Iris pigment epithelial cell (primary cell): ENCODE measurements around the gene CMC2.

ENCODE experiments used
- DNase-seq: peaks from one replicate; pipeline ENCODE4 v3.0.0-alpha.2; 2011; ENCODE audit warnings: low read depth

Gene CMC2

DNA sequence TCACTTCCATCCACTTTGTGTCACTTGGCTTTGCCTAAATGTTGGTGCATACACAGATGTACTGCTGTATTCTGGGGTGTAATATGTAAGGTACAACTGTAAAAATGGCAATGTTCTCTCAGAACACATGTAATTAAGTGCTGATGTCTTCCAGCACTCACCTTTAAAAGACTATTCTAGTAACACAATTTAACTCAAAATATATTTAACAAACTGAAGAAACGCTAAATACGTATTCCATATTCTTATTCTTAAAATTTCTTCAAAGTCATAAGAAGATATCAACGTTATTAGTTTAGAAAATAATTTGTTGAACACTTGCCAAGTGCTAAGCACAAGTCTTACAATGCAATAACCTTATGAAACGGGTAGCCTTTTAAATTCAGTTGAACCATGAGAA is 3.6 kb downstream of the CMC2 start:
- DNase-seq, result no peak

- DNase-seq, result no peak
Measured at GRCh38 chr16:81001330-81001729, 5.4 kb downstream of the CMC2 start.

- no peak for DNase-seq
Measured at GRCh38 chr16:81000873-81001272, 5.8 kb downstream of the CMC2 start.

DNA sequence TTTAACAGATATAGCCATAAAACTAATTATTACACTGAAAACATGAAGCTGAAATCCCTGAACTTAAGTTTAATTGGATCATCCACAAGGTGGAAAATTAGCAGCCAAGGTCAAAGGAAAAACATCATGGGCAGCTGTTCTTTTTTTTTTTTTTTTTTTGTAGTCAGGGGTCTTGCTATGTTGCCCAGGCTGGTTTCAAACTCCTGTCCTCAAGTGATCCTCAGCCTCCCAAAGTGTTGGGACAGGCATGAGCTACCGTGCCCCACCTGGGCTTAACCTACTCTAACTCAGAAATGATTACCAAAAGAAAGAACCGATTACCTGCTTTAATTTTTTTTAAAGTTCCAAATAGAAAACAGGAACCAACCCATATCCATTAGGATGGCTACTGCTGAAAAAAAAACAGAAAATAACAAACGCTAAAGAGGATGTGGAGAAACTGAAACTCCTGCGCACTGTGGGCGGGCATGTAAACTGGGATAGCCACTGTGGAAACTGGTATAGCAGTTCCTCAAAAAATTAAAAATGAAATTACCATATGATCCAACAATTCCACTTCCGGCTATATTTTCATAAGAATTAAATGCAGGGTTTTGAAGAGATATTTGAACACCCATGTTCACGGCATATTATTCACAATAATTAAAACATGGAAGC is 8.6 kb downstream of the CMC2 start:
- DNase-seq, result no peak

DNA sequence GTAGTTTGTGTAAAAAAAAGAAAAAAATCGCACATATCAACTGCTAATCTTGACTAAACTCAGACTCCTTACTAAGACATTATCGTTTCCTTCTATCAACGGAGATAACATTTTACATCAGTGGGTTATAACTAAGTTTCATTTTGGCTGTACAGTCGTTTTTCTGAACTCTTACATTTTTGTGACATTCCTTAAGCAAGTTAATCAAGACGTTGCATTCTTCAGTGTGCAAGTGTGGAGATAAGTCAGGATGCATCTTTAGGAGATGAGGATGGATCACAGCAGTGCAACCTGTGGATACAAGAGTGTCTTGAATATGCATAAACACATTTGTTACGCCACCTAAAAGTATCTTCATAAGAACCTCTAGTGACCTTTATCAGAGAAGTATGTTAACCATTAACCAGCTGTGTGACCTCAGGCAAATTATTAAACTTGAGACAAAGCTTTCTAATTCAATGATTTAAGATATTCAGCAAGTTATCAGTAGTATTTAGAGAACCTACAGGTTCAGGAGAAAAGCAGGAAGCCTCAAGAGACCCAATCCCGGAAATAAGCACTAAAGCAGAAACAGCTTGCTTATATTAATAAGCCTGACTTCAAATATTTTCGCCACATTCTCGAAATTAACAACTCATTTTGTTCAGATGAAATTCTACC is 9.4 kb downstream of the CMC2 start:
- DNase-seq, result peak; percentile 36

DNA sequence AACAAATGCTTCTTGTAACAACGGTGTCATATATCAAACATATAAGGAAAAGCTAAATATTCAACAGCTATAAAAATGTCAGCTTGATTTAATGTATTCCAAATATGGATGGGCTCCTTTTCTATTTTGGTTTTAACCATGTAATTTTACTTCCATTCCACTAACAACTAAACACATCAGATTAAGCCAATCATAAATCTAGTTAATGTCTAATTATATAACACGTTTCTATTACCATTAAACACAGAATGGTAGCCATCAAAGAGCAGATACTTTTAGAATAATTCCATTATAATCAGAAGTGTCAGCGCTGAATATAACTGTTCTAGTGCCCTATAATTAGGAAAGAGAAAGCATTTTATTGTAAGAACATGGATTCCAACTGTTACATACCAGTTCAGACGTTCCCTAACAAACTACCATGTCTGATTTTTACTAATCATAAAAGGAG is 10.0 kb downstream of the CMC2 start:
- DNase-seq, result no peak

- peak; percentile 53 for DNase-seq
Measured at GRCh38 chr16:80994451-80994850, 12.2 kb downstream of the CMC2 start.

DNA sequence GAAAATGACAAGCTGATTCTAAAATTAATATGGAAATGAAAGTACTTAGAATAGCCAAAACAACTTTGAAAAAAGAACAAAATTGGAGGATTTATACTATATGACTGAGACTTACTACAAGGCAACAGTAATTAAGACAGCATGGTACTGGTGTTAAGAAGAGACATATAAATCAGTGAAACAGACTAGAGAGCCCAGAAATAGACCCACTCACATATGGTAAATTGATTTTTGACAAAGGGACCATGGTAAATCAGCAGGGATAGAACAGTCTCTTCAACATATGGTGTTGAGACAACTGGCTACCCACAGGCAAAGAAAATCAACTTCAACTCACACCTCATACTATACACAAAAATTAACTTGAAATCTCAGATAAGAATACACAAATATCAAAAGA is 12.9 kb downstream of the CMC2 start:
- no peak for DNase-seq

DNA sequence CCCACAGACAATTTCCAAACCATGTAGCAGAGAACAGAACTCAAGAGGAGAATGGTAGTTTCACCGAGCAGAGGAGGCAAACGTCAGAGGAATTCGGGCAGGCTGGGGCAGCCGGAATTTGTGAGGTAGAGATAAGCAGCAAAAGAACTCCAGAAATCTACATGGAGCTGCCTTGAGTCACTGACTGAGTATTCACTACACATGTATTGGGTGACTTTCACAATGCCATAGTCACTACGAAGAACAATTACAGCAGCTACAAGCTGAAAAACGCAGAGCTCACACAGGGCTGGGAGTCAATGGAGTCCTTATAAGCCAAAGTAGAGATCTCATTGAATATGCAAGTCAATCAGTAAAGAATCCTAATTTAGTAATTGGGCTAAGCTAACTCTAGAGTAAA is 13.4 kb downstream of the CMC2 start:
- DNase-seq, result peak; percentile 97

GRCh38 chr16:80992676-80993293 is 13.9 kb downstream of the CMC2 start:
- no peak for DNase-seq

GRCh38 chr16:80991792-80992430 is 14.8 kb downstream of the CMC2 start:
- no peak for DNase-seq

- no peak for DNase-seq
Measured at GRCh38 chr16:80990978-80991377, 15.7 kb downstream of the CMC2 start.

- no peak for DNase-seq
Measured at GRCh38 chr16:80990577-80990976, 16.1 kb downstream of the CMC2 start.

- DNase-seq, result no peak
Measured at GRCh38 chr16:80989801-80990200, 16.9 kb downstream of the CMC2 start.

GRCh38 chr16:80988756-80989155 is 17.9 kb downstream of the CMC2 start:
- DNase-seq, result no peak

DNA sequence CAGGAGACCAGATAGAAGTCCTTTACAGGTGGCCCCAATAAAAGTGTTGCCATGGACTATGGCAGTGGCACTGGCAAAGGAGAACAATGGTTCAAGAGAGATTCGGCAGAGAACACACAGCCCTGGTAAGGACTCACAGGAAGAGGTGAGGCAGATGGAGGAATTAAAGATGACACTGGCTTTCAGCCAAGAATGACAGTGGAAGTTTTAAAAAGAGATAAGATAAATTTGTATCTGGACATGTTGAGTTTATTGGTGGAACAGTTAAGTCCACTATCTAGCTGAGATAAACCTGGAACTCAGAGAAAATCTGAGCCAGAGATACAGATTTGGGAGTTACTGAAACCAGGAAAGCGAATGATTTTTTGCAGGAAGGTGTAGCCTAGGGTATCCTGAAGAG is 20.1 kb downstream of the CMC2 start:
- no peak for DNase-seq

GRCh38 chr16:80985611-80986010 is 21.1 kb downstream of the CMC2 start:
- no peak for DNase-seq

GRCh38 chr16:80984124-80984892 is 22.4 kb downstream of the CMC2 start:
- no peak for DNase-seq

DNA sequence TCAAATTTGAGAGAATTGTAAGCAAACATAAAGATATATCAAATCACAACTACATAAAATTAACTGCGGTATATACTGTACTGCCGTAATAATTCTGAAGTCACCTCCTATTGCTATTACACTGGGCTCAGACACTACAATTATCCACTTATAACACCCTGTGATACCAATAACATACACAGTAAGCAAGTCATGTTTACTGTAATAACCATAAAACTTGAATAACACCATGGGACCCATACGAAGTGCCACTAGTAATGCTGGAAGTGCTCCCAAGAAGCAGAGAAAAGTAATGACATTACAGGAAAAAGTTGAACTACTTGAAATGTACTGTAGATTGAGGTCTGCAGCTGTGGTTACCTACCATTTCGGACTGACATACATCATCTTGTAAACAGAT is 24.0 kb downstream of the CMC2 start:
- DNase-seq, result no peak

DNA sequence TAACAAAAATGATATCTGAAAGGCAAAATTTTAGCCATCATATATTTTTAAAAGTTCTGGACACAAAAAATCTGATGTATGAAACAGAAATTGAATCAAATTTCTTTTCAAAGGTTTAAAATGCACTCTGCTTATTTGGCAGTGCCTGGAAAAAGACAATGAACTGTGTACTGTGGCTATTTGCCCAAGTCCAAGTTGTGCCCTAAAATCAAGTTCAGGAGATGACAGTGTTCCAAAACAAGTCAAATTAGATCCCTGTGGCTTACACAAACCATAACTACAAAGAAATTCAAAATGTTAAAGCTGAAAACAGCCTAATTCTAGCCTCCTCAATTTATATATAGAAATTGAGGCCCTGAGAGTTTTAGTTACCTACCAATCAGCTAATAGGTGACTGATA is 25.6 kb downstream of the CMC2 start:
- no peak for DNase-seq

GRCh38 chr16:80976946-80977345 is 29.7 kb downstream of the CMC2 start:
- DNase-seq, result peak; percentile 53

GRCh38 chr16:80974649-80975376 is 31.9 kb downstream of the CMC2 start:
- DNase-seq, result no peak
